Endothelial cell of umbilical vein (primary cell): ENCODE measurements around the gene PACSIN2. TPM values are rescaled to one million over a fixed set of nuclear protein-coding genes. Genes with fewer than 3 reads are reported as not detected.

Experiments
- BruUV-seq: library from RNA; stranded (reverse); fragments of 400-500 nt; replicated peaks from 2 replicates; lab custom pipeline; 2021; lab: Mats Ljungman, UMichigan
- CTCF ChIA-PET: fragments of 300-600, 350-600 bp; sonication (Branson Sonifier 250); formaldehyde crosslinking; loops from one replicate; lab custom pipeline; 2021; ENCODE audit warnings: antibody characterized with exemption, inconsistent platforms; lab: Charles Lee
- POLR2A ChIA-PET: fragments of 300-600, 350-600 bp; sonication (Branson Sonifier 250); formaldehyde crosslinking; loops from one replicate; lab custom pipeline; 2021; ENCODE audit warnings: antibody characterized with exemption, inconsistent platforms; lab: Charles Lee
- DNase-seq: peaks from one replicate; pipeline ENCODE4 v3.0.0-alpha.2; 2011; ENCODE audit warnings: low read depth, low spot score
- FAIRE-seq: peaks from 2 replicates; lab custom pipeline; 2011; peaks lifted over from hg19 to GRCh38; lab: Jason Lieb, UNC
- H2AFZ ChIP-seq: 2 replicates; pipeline ENCODE4 v1.6.0; 2012; ENCODE audit warnings: low read depth, low read length, control low read depth, inconsistent platforms
- H3K27ac ChIP-seq: 2 replicates; pipeline ENCODE4 v1.5.1; 2011; ENCODE audit warnings: low read depth, mild to moderate bottlenecking, control low read depth, low read length, moderate library complexity; ENCODE audit not compliant: insufficient read depth
- H3K27me3 ChIP-seq, 2 experiments: 2 replicates each; pipeline versions ENCODE4 v1.6.0 to v1.6.1; 2011; ENCODE audit warnings: low read length in 2 of 2, mixed read lengths in 1 of 2; ENCODE audit not compliant: control insufficient read depth in 2 of 2, insufficient read depth in 2 of 2
- H3K36me3 ChIP-seq, 2 experiments: 2 replicates in 1 of 2; 3 replicates in 1 of 2; pipeline ENCODE4 v1.5.1; 2011; ENCODE audit warnings: low read length in 2 of 2, mild to moderate bottlenecking in 1 of 2, moderate library complexity in 1 of 2; ENCODE audit not compliant: control insufficient read depth in 2 of 2, insufficient read depth in 2 of 2; ENCODE audit errors: extremely low read depth in 1 of 2
- H3K4me1 ChIP-seq: 3 replicates; pipeline ENCODE4 v1.5.1; 2011; ENCODE audit warnings: mild to moderate bottlenecking, low read length; ENCODE audit not compliant: control insufficient read depth, insufficient read depth; ENCODE audit errors: extremely low read depth
- H3K4me2 ChIP-seq: 2 replicates; pipeline ENCODE4 v1.6.1; 2011; ENCODE audit warnings: low read length, control low read depth, mixed read lengths; ENCODE audit not compliant: insufficient read depth
- H3K4me3 ChIP-seq, 3 experiments: fragments of 200-600 bp in 1 of 3; sonication (generic), shearing (Covaris generic) in 1 of 3; replicated peaks in 1 of 3; 2 replicates each; pipeline ENCODE4 v1.5.1; 2011 to 2016; ENCODE audit warnings: control low read depth in 3 of 3, low read length in 3 of 3, mild to moderate bottlenecking in 2 of 3, inconsistent platforms in 1 of 3, low read depth in 1 of 3, moderate library complexity in 1 of 3; ENCODE audit not compliant: insufficient read depth in 1 of 3
- H3K79me2 ChIP-seq: 2 replicates; pipeline ENCODE4 v1.6.0; 2012; ENCODE audit warnings: low read length, inconsistent platforms; ENCODE audit not compliant: control insufficient read depth, insufficient read depth
- H3K9ac ChIP-seq: replicated peaks from 2 replicates; pipeline ENCODE3; 2011; ENCODE audit warnings: low read length, control low read depth; ENCODE audit not compliant: insufficient read depth; ENCODE audit errors: extremely low read depth
- H3K9me1 ChIP-seq: replicated peaks from 3 replicates; pipeline ENCODE4 v1.6.0; 2011; ENCODE audit warnings: mild to moderate bottlenecking, low read length; ENCODE audit not compliant: control insufficient read depth, insufficient read depth; ENCODE audit errors: extremely low read depth
- H3K9me3 ChIP-seq: replicated peaks from 2 replicates; pipeline ENCODE4 v1.5.1; 2012; ENCODE audit warnings: low read length, inconsistent platforms; ENCODE audit not compliant: control insufficient read depth, insufficient read depth
- H4K20me1 ChIP-seq: replicated peaks from 2 replicates; pipeline ENCODE3; 2011; ENCODE audit warnings: mild to moderate bottlenecking, low read length; ENCODE audit not compliant: control insufficient read depth, insufficient read depth; ENCODE audit errors: extremely low read depth
- FOS ChIP-seq: IDR thresholded peaks from 2 replicates; pipeline ENCODE4 v1.6.1; 2011; ENCODE audit warnings: mild to moderate bottlenecking, low read length, moderate library complexity, borderline replicate concordance; ENCODE audit not compliant: insufficient read depth
- GATA2 ChIP-seq: IDR thresholded peaks from 2 replicates; pipeline ENCODE4 v1.7.0; 2011; ENCODE audit warnings: low read depth, mild to moderate bottlenecking, moderate library complexity, mixed read lengths, low read length; ENCODE audit not compliant: insufficient read length, insufficient read depth
- JUN ChIP-seq: IDR thresholded peaks from 2 replicates; pipeline ENCODE4 v1.6.1; 2011; ENCODE audit warnings: borderline replicate concordance, low read depth; ENCODE audit not compliant: insufficient read length, insufficient read depth
- POLR2A ChIP-seq: IDR thresholded peaks from 2 replicates; pipeline ENCODE4 v1.6.1; 2012; ENCODE audit warnings: low read depth, mild to moderate bottlenecking, control low read depth, low read length
- POLR2AphosphoS5 ChIP-seq: IDR thresholded peaks from 2 replicates; pipeline ENCODE4 v1.6.1; 2012; ENCODE audit warnings: low read depth, mild to moderate bottlenecking, control low read depth, low read length, moderate library complexity; ENCODE audit not compliant: insufficient read depth
- dilution Hi-C: fragments of 300-500 bp; cut with MboI; formaldehyde crosslinking; loops from one replicate; pipeline ENCODE4 v1.15.0; 2019; ENCODE audit warnings: low sequenced_read_pairs; ENCODE audit not compliant: extremely low pct_ligation_motif_present
- intact Hi-C: fragments of 100-400 bp; cut with micrococcal nuclease; formaldehyde crosslinking; loops from one replicate; pipeline ENCODE4 v1.10.0; 2022
- polyA plus RNA-seq, 4 experiments: library from polyadenylated mRNA; depleted of rRNA in 3 of 4; stranded (reverse) in 3 of 4; unstranded in 1 of 4; fragments of >200 nt; gene quantifications; 2 replicates each; pipeline versions ENCODE4 v1.2.1 to v1.2.3, GENCODE V29; 2011 to 2012; ENCODE audit warnings: missing spikeins in 1 of 4
- total RNA-seq: library from RNA; stranded (reverse); gene quantifications from 2 replicates; pipeline ENCODE4 v1.2.3, GENCODE V29; 2021
- TF ChIP-seq, protein P1 (sequence below), 2 donors: IDR thresholded peaks; 1 replicate in 1 of 2; 2 replicates in 1 of 2; pipeline ENCODE4 v1.5.1; 2011; ENCODE audit warnings: low read length in 2 of 2, mild to moderate bottlenecking in 2 of 2, moderate library complexity in 2 of 2, control low read depth in 1 of 2, inconsistent platforms in 1 of 2, low read depth in 1 of 2; ENCODE audit not compliant: insufficient read depth in 1 of 2; ENCODE audit errors: extremely low read depth in 1 of 2
- TF ChIP-seq, protein P2 (sequence below): IDR thresholded peaks from 2 replicates; pipeline ENCODE4 v1.6.1; 2011; ENCODE audit not compliant: insufficient read depth, insufficient read length

Gene PACSIN2
- total and polyA plus RNA-seq, 2 donors (not counting 3 experiments of a cell fraction or from before 2014, with no cell fraction given): 46.2 to 64.5 TPM

DNA sequence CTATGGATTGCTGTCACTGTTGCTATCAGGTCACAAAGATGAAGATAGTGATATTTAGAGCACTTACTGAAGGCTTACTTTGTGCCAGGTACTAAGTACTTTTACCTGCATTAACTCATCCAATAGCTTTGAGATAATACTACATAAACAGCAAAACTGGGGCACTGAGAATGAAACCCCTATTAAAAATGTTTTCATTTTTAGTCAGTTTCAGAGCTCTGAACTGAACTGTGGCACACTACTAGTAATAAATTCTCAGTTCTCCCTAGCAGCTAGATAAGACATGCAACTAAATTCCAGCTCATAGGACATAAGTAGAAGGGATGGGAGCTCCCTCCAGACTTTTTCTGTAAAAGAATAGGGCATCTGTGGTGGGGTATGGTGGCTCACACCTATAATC, 181.8 kb downstream of the PACSIN2 start:
- no TSS peak for BruUV-seq
- POLR2A ChIA-PET: no interaction called here
- intact Hi-C loops: no loop called here
- H3K4me1 ChIP-seq: no peaks in the 10 kb centered on the region
- H4K20me1 ChIP-seq: no peaks in the 10 kb centered on the region
- no peaks in the 10 kb centered on the region for H3K9me3 ChIP-seq
- dilution Hi-C loops: no loop called here
- H3K36me3 ChIP-seq: peaks cover 5 to 6% of the 10 kb centered on the region in 2 experiments
- DNase-seq: no peak
- no peak for FAIRE-seq
- H3K79me2 ChIP-seq: no peaks in the 10 kb centered on the region
- H3K9me1 ChIP-seq: no peaks in the 10 kb centered on the region
- H3K4me2 ChIP-seq: no peak overlapping the region
- H3K27ac ChIP-seq: no peak overlapping the region
- no peak overlapping the region for H3K9ac ChIP-seq
- no peaks in the 10 kb centered on the region for H3K27me3 ChIP-seq
- TF ChIP-seq JUN (no peak), POLR2A (no peak), GATA2 (no peak), FOS (no peak), POLR2AphosphoS5 (no peak)
- TF ChIP-seq, protein P1, sequence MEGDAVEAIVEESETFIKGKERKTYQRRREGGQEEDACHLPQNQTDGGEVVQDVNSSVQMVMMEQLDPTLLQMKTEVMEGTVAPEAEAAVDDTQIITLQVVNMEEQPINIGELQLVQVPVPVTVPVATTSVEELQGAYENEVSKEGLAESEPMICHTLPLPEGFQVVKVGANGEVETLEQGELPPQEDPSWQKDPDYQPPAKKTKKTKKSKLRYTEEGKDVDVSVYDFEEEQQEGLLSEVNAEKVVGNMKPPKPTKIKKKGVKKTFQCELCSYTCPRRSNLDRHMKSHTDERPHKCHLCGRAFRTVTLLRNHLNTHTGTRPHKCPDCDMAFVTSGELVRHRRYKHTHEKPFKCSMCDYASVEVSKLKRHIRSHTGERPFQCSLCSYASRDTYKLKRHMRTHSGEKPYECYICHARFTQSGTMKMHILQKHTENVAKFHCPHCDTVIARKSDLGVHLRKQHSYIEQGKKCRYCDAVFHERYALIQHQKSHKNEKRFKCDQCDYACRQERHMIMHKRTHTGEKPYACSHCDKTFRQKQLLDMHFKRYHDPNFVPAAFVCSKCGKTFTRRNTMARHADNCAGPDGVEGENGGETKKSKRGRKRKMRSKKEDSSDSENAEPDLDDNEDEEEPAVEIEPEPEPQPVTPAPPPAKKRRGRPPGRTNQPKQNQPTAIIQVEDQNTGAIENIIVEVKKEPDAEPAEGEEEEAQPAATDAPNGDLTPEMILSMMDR (IDR thresholded peaks at IDR 0.05; ENCODE audit: extremely low read depth in 1 of 2, insufficient read depth in 1 of 2, low read depth in 1 of 2, low read length in 2 of 2): no peak
- TF ChIP-seq, protein P2, sequence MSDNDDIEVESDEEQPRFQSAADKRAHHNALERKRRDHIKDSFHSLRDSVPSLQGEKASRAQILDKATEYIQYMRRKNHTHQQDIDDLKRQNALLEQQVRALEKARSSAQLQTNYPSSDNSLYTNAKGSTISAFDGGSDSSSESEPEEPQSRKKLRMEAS: no peak
- CTCF ChIA-PET: interaction anchor here (0.6 to 1.8 kb wide), 5 partner anchors 11 to 159 kb away, joined by 3 to 7 read pairs (median 3); no protein-coding TSS in a partner anchor
- H3K4me3 ChIP-seq: no peak overlapping the region
- H2AFZ ChIP-seq: no peak overlapping the region
